ENCODE results near the gene MYMX. TPM values are rescaled to one million over a fixed set of nuclear protein-coding genes. Genes with fewer than 3 reads are reported as not detected.
A peak's percentile ranks its signal among the peaks of the same experiment; 100 is the strongest.

Gene MYMX
- total RNA-seq (2012; rRNA removed), result not detected in 2 replicates
- not detected in 2 replicates for polyA plus RNA-seq (2012; rRNA removed)
- not detected in 2 replicates for polyA plus RNA-seq (2012; cell fraction: cytosol; rRNA removed)
- polyA plus RNA-seq (2012; cell fraction: nucleus; rRNA removed; ENCODE audit: low replicate concordance), result not detected in 2 replicates
- Bru-seq, nascent RNA, result not detected
- not detected for BruChase-seq, experiment 1, labeled RNA remaining after a 6-hour chase
- BruChase-seq, experiment 2, labeled RNA remaining after a 2-hour chase, result not detected
- long read RNA-seq, result 0 reads

GRCh38 chr6:44216677-44217331, at the start of gene MYMX:
Gene MYMX, plus strand, starts transcription at chr6:44216926. Its CDS starts 546 bp downstream, at chr6:44217472.
- peak within 1 kb of the TSS; percentile 28 for H2AK9ac ChIP-seq (replicated peaks; ENCODE audit: low read depth, low read length, poor library complexity)
- H2BK120ac ChIP-seq (ENCODE audit: low read depth, low read length), result no peak within 1 kb of the TSS
- H3K4me2 ChIP-seq (ENCODE audit: low read depth, low read length), result no peak within 1 kb of the TSS
- WGBS, 2 experiments (ENCODE audit: extremely low coverage in 2 of 2, insufficient read length in 1 of 2), result 0% methylated on average over 1 of the region's 7 CpGs; no CpG with 5 or more reads in 1 of the 2 experiments
- no peak for ATAC-seq (ENCODE audit: low read depth)
- H3K23ac ChIP-seq (ENCODE audit: low read depth, low read length), result no peak within 1 kb of the TSS
- intact Hi-C loops (cut with micrococcal nuclease), result no loop called here
- peaks cover 18% of the 10 kb centered on the region for H3K27me3 ChIP-seq (ENCODE audit: control insufficient read depth, insufficient read depth, low read length)
- H3K36me3 ChIP-seq (ENCODE audit: control insufficient read depth, insufficient read depth, low read length), result no peaks in the 10 kb centered on the region
- H4K8ac ChIP-seq (ENCODE audit: low read depth in 2 of 2, low read length in 2 of 2), result no peak within 1 kb of the TSS
- no peak within 1 kb of the TSS for H2BK5ac ChIP-seq (ENCODE audit: low read depth, low read length, poor library complexity, severe bottlenecking)
- no peak within 1 kb of the TSS for H4K5ac ChIP-seq (ENCODE audit: low read depth, low read length)
- no peak within 1 kb of the TSS for H3K9ac ChIP-seq (ENCODE audit: low read depth, low read length)
- no peak for DNase-seq
- H4K91ac ChIP-seq (ENCODE audit: insufficient read depth, low read depth, low read length), result no peak within 1 kb of the TSS
- H3K9me1 ChIP-seq (ENCODE audit: insufficient read depth, low read length), result peaks cover 4% of the 10 kb centered on the region; the same call in 1 of the 2 replicates
- H2AFZ ChIP-seq (replicated peaks; ENCODE audit: low read length, poor library complexity), result peak within 1 kb of the TSS; percentile 51
- peaks cover 6% of the 10 kb centered on the region for H3K4me1 ChIP-seq (ENCODE audit: control insufficient read depth, insufficient read depth, low read length)
- H2BK20ac ChIP-seq (ENCODE audit: low read depth, low read length), result no peak within 1 kb of the TSS
- BruUV-seq (replicated peaks), result no TSS peak
- in situ Hi-C loops (cut with MboI; ENCODE audit: low sequenced_read_pairs), result no loop called here
- no peak within 1 kb of the TSS for H3K18ac ChIP-seq (ENCODE audit: low read depth, low read length)
- H2BK15ac ChIP-seq (ENCODE audit: low read depth, low read length), result no peak within 1 kb of the TSS
- dilution Hi-C loops (cut with HindIII; ENCODE audit: low sequenced_read_pairs, unreplicated experiment), result no loop called here
- H3K9me3 ChIP-seq (ENCODE audit: control insufficient read depth, insufficient read depth, low read length), result no peaks in the 10 kb centered on the region
- H2AK5ac ChIP-seq (ENCODE audit: low read depth, low read length), result no peak within 1 kb of the TSS
- ChIA-PET POLR2A (ENCODE audit: unreplicated experiment) (no interaction called here), CTCF (interaction anchor here (0.7 kb wide), 1 partner anchor 31 kb away, joined by 9 read pairs; no protein-coding TSS in a partner anchor)
- no peaks in the 10 kb centered on the region for H4K20me1 ChIP-seq (ENCODE audit: insufficient read depth, low read length)
- H3K14ac ChIP-seq (replicated peaks; ENCODE audit: low read depth, low read length), result no peak within 1 kb of the TSS
- no peak within 1 kb of the TSS for H3K4ac ChIP-seq (ENCODE audit: low read depth, low read length)
- no peak within 1 kb of the TSS for H3K27ac ChIP-seq (ENCODE audit: insufficient read depth, low read length)
- no peaks in the 10 kb centered on the region for H3K79me1 ChIP-seq (ENCODE audit: low read depth in 1 of 2, low read length in 2 of 2)
- H3K56ac ChIP-seq (ENCODE audit: extremely low read depth, insufficient read depth, low read length), result no peak within 1 kb of the TSS
- H3K4me3 ChIP-seq (ENCODE audit: insufficient read depth, low read depth, low read length), result no peak within 1 kb of the TSS
- no peak for TF ChIP-seq RFX5 (IDR thresholded peaks at IDR 0.05; ENCODE audit: low read depth, low read length)
- TF ChIP-seq RAD21 (IDR thresholded peaks at IDR 0.05; ENCODE audit: low read length), result no peak
- TF ChIP-seq, protein P1, sequence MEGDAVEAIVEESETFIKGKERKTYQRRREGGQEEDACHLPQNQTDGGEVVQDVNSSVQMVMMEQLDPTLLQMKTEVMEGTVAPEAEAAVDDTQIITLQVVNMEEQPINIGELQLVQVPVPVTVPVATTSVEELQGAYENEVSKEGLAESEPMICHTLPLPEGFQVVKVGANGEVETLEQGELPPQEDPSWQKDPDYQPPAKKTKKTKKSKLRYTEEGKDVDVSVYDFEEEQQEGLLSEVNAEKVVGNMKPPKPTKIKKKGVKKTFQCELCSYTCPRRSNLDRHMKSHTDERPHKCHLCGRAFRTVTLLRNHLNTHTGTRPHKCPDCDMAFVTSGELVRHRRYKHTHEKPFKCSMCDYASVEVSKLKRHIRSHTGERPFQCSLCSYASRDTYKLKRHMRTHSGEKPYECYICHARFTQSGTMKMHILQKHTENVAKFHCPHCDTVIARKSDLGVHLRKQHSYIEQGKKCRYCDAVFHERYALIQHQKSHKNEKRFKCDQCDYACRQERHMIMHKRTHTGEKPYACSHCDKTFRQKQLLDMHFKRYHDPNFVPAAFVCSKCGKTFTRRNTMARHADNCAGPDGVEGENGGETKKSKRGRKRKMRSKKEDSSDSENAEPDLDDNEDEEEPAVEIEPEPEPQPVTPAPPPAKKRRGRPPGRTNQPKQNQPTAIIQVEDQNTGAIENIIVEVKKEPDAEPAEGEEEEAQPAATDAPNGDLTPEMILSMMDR (conservative IDR thresholded peaks at IDR 0.05; ENCODE audit: low read depth, low read length), result no peak
- TF ChIP-seq MAFK (IDR thresholded peaks at IDR 0.05; ENCODE audit: low read depth, low read length), result no peak
- TF ChIP-seq NFE2L2 (IDR thresholded peaks at IDR 0.05; ENCODE audit: low read depth, low read length), result no peak
- no peak for TF ChIP-seq POLR2A (IDR thresholded peaks at IDR 0.05; ENCODE audit: low read depth, low read length)
- no peak for TF ChIP-seq FOS (IDR thresholded peaks at IDR 0.05; ENCODE audit: low read depth, low read length)
- no peak for TF ChIP-seq CEBPB (IDR thresholded peaks at IDR 0.05; ENCODE audit: low read depth, low read length)
- no peak for TF ChIP-seq SMC3 (IDR thresholded peaks at IDR 0.05; ENCODE audit: low read depth, low read length)
- no peak for TF ChIP-seq RCOR1 (IDR thresholded peaks at IDR 0.05; ENCODE audit: insufficient replicate concordance, low read length)
- no peak for TF ChIP-seq BHLHE40 (IDR thresholded peaks at IDR 0.05; ENCODE audit: low read depth, low read length)
- TF ChIP-seq MXI1 (IDR thresholded peaks at IDR 0.05; ENCODE audit: borderline replicate concordance, low read depth, low read length), result no peak
- TF ChIP-seq MAZ (IDR thresholded peaks at IDR 0.05; ENCODE audit: borderline replicate concordance, low read depth, low read length), result no peak
- TF ChIP-seq ELK1 (IDR thresholded peaks at IDR 0.05; ENCODE audit: borderline replicate concordance, low read depth, low read length), result no peak
- no peak for TF ChIP-seq CHD1 (IDR thresholded peaks at IDR 0.05; ENCODE audit: low read depth, low read length)

All from IMR-90 (cell line).